ENCODE data around the gene EFNB2.

EFNB2 gene

DNA sequence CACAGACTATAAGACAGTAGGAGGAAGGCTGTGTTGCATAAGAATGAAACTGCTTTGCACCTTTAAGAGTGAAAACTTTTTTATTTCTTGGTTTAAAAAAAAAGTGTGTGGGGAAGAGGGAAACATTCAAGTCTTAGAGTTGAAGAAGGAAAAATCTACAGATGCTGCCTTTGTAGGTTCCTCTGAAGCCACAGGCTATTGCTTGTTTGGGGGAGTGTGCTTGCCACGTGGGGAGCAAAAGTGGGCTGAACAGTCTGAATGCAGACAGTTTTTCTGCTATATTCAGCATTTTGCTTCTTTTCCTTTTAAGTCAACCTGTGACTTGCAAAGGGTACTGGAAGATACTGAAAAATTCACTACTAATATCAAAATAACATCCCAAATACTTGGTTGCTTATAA lies 36.9 kb downstream of the EFNB2 start:
- no peak for DNase-seq

DNA sequence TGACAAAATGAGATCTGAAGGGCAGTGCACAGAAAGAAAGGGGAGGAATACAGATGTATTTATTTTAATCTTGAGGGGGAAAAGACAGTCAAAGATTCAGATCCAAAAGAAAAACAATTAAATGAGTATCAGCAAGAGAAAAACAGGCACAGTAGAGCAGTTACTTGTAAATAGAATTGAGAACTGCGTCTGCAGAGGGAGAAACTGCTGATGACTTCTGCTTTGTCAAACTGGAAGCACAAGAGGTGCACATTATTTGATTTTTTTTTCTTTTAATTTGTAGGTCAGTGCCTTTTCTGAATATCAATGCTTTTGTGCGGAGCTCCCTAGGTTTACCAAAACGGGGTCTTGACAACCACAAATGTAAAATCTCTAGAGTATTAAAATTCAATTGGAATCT lies 37.3 kb downstream of the EFNB2 start:
- DNase-seq: no peak

DNA sequence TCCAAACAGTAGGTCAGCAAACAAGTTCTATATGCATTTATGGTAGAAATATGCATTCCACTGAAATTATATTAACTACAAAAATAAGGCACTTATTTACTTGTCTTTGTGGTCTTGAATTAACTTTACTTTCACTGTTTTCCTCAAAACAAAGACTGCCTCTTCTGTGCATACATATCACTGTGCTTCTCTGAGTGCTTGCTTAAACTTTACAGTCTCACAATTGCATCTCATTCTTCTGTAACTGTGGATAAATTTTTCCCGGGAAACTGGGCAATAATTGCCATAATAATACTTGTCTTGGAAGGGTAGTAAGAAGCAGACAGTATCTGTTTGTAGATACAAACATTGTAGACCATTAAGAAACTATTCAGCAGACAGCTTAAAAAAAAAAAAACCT lies 38.4 kb downstream of the EFNB2 start:
- no peak for DNase-seq

DNA sequence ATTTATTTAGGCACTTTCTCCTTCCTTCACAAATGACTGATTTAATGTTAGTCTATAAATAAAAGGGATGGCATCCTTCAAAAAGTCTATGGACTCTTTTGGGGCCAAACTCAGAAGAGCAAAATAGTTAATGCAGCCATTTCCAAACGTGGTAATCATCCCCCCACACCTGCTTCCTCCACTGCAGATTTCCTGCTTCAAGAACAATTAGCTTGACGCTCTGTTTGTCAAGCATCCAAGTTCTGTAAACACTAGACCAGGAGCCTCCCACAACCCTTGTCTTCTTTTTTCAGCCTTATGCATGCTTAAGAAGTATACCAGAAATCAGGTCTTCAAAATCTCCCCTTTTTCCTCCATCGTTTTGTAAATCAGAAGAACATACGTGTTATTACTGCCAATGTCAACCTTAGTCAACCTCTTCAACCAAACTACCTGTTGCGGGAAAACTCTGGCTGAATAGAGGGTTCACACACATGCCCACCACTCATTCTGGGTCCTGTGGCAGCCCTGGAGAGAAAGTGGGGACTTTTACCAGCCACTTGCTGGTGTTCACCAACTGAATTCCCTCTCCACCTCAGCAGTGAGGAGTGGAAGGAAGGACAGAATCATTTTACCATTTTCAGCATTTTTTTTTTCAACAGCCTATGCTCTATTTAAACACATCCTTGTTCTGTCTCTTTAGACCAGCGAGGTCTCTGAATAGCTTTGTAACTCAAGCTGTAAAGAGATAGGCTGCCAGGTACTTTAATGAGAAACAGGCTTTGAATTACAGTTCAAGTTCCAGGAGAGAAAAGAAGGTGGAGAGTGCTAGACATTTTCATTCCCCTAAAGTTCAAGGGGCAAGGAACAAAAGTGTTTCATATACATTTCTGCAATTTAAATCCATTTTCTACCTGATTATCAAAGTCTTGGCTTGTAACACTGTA lies 39.1 kb downstream of the EFNB2 start:
- DNase-seq: no peak

DNA sequence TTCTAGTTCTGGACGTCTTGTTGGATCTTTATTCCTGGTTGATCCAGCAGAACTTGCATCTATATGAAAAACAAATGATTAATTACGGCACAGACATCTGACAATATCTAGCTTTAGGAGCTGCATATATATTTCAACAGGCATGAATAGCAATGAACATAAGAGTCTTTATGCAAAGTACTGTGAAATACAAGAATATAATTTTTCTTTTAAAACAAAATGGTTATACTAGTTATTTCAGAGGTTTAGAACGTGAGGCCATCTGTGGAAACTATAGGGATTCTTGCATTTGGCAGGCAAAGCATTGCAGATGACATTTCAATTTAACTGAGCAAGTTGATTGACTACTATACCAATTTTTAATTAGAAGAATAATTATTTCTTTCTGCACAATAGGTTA lies 40.5 kb downstream of the EFNB2 start:
- no peak for DNase-seq

DNA sequence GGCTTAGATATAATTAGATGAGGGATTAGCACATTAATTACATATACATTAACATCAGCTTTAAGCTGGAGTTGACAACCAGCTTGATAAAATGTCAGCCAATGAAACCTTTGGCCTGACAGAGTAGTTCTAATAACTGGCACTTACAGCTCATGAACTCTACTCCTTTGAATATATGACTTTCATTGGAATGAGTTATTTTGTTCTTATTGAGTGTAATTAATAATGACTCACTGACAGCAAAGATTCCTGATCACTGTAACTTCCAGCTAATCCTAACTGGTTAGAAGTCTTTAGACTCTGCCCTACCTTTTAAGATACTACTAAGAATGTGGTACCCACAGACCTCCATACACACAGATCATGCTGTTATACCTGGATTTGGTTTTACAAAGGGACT lies 41.0 kb downstream of the EFNB2 start:
- DNase-seq: no peak

DNA sequence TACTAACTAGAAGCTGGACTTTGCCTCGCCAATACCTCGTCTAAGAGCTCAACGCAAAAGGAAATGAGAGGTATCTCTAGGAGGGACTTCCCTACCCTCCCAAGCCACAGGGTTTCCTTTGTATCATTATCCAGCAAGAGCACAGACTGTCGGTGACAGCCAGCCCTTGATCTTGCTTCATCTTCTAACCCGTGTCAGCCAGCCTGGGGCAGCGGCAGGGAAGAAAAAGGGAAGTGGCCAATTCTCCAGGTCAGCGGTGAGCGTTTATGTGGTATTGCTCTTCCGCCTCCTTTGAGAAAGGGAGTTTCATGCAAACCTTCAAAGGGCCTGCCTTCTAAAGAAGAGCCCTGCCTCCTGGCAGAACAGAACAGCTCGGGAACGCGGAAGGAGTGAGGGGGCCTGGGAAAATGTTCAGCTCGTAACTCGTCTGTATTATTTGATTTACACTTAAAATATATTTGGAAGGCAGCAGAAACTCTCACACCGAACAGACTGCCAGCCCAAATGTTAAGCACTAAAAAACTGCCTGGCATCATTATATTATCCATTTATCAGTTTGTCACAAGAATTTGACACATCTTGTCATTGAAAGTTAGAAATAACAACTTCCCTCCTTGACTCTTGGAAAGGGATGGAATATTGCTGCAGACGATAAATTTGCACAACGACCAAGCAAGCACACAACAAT lies 41.8 kb downstream of the EFNB2 start:
- no peak for DNase-seq

DNA sequence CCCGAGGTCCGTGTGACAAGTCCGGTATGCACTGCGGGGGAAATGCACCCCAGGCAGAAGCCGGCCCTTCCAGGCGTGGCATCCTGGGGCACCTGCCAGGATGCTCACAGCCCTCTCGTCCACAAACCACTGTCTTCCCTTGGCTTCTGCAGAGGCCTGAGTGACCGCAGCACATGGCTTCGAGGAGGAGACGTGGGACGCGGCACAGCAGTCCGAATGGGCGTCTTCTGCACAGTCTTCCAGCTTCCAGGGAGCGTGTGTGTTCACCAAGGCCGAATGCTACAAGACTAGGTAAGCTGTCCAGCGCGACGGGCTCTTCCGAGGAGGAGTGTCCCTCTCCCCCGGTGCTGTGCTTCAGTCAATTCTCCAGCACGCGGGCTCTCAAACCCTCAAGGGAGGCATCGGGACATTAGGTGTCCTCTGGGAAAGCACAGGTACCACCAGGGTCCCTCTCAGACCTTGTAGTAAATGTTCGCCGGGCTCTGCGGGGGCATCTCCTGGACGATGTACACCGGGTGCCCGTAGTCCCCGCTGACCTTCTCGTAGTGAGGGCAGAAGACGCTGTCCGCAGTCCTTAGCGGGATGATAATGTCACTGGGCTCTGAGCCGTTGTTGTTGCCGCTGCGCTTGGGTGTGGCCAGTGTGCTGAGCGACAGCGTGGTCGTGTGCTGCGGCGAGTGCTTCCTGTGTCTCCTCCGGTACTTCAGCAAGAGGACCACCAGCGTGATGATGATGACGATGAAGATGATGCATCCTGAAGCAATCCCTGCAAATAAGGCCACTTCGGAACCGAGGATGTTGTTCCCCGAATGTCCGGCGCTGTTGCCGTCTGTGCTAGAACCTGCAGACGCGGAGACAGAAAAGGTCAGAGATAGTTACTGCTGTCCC lies 42.6 kb downstream of the EFNB2 start:
- no peak for DNase-seq

DNA sequence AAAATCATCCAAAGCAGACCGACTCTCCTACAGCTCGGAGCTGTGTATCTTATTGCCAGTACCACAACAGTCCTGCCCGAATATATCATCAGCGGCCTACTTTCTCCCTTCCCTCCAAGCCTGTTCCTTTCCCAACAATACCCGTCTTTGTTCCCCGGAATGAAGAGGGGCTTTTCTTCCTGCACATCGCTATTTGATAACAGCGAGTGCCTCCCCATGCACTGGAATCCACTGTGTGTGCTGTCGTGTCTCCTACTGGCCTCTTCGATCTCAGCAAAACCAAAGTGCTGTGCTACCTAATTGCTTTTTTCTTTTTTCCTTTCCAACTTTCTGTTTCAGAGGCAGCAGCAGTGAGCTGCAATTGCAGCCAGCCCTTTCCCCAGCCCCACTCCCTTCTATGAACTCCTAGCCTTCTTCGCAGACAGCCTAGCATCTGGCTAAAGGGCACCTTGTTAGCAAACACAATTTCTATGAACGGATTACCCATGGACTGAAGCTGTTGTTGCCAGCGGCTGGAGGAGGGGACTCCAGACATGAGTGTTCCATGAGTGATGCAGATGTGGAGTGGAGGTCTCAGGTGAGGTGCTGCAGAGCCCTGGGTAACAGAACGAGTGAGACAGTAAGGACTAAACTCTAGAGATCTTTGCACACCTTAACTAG lies 43.4 kb downstream of the EFNB2 start:
- no peak for DNase-seq

DNA sequence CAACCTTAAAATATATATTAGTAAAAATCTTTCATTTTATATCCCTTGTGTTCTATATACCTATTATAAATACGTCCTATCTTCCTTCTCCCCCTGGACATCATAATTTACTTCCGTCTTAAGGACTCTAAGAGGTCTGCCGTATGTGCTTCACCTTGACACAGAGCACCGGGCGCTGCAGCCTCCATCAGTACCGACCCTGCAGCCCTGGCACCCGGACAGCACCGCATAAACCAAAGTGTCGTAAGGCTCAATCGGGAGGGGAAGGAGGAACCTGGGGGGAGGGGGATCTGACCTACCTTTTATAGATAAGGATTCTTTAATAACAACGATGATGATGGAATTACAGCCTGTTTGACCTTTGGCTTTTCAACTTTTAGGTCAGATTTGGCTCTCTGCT lies 44.0 kb downstream of the EFNB2 start:
- no peak for DNase-seq

DNA sequence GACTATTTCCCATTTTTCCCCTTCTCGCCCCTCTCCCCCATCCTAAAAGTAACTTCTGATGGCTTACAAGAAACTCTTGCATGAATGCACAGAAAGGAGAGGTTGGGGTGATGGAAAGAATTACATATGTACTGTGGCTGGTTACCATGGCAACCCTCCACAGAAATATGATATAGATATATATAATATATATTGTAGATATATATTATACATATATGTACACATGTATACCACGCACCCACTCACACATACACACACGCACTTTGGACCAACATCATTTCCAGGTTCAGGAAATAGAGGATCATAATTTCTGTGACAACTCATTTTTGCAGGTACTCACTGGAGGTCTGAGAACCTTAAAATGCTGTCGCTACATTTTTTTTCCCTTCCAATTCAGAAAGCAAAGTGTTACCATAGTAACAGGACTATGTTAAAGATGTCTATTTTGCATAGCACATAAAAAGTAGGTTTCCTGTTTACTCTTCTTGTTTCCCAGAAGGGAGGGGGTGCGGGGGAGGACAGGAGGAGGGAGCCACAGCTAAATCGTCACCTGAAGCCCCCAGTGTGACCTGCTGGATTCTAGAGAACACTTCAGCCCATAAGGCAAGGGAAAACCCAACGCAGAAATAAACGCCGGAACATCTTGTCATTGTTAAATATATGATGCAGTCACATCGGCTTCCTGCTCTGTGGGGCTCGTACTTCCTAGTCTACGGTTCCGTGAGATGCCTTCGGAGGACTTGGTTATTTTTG lies 44.7 kb downstream of the EFNB2 start:
- peak; percentile 5 for DNase-seq

DNA sequence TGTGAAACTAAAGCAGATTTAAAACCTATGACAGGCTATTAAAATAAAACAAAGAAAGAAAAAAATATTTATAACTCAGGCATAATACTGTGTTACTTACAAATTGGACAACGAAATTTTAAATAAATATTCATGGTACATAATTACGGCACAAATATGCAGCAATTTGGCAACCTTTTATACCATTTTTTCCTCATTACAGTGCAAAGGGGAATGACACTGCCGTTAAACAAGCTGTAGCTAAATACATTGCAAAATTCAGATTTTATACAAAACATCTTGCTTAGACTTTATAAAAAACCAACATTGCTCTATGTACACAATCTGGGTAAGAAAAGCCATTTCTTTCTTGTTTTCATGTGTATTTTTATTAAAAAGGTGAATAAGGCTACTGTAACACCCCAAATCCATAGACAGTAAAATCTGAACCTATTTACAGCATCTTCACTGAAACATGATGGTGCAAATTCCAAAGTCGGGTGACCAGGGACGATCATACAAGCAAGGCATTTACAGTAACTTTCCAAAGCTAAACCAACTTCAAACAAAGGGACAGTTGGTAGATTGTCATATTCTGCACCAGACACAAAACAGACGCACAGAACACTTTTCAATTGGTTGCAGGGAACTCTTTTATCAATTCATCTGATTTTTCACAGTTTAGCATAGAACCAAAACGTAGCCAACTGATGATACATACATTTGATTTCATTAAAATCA lies 45.5 kb downstream of the EFNB2 start:
- no peak for DNase-seq

DNA sequence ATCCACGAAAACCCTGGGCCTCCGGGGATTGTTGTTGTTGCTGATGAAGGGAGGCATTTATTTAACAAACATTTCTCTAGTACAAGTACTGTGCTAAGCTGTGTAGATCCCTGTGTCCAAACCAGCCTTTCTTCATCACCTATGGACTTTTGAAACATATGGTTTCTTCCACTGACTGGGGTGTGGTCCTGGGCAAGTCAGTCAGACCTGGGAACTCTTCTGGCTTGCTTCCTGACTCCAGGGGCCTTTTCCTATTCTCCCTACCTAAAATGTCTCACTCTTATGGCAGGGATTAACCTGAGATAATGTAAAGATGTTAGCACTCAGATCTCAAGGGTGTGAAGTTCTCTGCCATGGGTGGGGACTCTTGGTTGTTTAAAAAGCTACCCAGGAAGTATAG lies 46.8 kb downstream of the EFNB2 start:
- DNase-seq: no peak

DNA sequence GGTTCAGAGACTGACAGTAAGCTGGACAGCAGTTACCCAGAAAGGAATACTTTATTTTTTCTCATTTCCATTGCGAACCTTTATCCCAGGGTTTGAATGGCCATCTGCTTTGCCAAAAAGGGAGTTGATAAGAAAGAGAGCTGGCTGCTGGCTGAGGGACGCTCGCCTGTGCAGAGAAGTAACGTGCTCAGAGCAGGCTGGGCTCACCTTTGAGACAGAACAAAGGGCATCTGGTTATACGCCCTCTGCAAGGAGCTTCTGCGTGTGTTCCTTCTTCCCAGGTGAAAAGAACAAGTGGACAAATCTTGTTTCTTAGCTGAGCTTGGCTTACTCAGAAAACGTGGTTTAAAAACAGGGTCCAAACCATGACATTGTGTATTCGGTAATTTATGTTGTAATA lies 47.4 kb downstream of the EFNB2 start:
- no peak for DNase-seq

DNA sequence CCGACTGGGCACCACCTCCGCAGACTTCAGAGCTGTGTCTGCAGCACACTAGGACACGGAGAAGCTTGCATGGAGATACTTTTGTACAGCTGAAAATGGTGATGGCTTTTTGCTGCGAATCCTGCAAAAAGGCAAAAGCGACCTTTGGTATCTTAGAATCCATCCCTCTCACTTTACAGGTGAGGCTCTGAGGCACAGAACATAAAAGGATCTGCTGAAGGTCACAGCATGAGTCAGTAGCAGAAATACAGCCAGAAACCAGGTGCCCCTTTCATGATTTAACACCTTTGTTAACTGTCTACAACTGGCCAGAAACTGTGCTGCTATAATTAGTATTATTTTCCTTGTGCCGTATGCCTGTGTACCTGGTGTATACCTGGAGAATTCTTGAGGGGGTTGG lies 48.3 kb downstream of the EFNB2 start:
- DNase-seq: no peak

DNA sequence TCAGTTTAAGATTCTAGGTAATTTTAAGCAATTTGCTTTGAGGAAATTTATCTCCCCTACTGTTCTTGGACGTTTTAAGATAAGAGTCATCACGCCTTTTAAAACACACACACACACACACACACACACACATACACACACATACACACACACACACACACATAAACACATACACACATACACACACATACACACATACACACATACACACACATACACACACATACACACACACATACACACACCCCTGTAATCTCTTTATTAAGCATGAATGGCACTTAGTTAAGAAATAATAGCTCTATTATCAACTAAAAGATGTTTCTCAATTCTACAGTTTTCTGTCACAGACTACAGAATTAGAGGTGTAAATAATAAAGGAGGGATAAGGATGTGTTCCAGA lies 49.2 kb downstream of the EFNB2 start:
- DNase-seq: no peak

DNA sequence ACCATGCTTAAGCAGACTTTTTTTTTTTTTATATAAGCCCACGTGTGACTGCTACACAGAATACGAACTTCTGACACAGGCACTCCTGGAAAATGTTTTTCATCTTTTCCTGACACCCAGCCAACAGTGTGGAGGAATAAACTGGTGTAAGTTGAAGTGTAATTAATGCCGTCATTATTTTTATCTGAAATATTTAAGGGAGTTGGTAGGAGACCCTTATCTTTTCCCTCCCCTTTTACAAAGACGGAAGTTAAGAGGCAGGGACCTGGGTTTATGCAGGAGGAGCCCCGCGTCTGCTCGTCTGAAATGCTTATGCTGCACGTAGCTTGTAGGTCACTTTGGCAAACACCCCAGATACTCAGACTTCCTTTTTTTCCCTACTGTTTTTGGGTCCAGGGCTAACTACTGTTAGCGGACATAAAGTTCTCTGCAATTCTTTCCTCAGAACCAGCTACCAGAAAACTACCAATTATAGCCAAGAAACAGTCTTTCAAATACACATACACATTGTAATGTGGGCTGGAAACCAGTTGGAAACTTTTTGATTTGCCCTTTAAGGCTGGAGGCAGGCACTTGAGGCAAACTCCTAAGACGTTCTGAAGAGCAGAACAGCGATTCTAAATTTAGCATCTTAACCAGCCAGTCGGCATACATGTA lies 50.8 kb downstream of the EFNB2 start:
- DNase-seq: no peak

DNA sequence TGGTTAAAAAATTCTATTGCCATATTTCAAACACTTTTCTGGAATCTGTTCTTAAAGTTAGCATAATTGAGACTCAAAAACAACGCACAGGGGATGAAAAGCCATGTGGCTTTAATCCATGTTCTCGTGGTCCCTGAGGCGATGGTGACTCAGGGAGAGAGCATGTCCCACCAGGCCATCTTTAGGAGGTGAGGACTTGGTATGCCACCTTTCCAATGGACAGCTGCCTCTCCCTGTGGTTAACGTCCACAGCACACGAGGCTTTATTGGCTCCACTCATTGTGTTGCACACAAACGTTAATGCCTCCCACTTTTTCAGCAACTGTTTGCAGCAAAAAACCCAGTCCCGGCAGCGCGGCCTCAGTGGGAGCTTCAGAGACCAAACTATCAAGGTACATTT lies 51.4 kb downstream of the EFNB2 start:
- DNase-seq: no peak

DNA sequence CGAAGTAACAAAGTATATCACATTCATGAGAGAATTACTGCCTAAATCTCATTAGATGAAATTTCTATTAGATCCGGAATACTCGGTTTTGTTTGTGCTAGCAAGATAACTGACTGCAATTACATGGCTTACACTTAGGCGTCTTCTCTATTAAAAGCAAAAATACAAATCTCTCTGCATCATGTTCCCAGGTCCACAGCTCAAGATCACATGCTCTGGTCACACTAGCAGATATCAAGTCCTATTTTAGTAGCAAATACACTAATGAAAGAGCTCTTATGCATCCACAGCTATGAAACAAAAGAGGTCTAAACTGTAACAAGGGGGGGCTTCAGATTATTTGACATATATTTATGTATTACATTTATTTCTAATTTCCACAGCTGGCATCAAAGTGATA lies 53.5 kb downstream of the EFNB2 start:
- no peak for DNase-seq

DNA sequence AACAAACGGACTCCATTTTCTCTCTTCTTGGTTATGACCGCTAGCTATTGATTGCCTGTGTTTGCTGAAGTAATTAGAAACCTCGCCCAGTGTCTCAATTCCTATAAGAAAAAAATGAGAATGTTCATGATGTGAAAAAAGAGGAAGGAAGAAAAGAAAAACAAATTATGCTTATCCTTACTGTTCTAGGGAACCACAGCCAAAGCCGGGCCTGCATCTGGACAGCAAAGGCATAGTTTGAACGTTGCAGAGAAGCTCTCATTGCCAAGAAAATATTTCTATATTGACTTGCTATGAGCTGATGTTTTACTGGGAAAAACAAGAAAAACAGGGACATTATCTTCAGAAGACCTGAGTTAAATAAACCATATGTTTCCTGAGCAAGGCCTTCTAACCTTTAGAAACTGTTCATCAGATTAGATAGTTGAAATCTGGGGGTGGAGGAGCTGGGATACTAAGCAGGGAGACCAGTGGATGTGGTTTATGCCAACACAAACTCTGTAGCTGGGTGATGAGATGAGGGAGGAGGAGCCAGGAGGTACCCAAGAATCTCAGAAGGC lies 55.0 kb downstream of the EFNB2 start:
- DNase-seq: no peak

DNA sequence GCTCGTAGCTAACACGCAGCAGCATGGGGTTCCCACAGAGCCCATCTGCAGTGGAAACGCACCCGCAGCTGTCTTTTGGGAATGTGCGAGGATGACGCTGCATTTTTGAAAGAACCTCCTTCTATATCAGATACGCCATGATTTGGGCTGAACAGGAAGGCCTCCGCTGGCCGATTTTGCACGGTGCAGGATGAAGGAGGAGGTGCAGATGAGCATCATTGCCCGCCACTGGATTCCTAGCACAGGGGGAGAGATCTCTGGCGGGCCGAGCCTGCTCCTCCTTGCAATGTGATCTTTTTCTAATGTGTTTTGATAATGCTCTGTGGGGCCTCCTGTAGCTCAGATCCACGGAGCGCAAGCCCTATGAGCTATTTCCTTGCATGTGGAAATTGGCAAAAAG lies 55.5 kb downstream of the EFNB2 start:
- DNase-seq: no peak
